HAP-1 (cell line): ENCODE measurements around the gene PLEKHJ1.

Source experiments
- DNase-seq, 2 experiments: peaks; one replicate each; pipeline ENCODE4 v3.0.0-alpha.2; 2016 to 2020; ENCODE audit warnings: low spot score in 2 of 2
- H3K27me3 ChIP-seq: fragments of 250-450 bp; sonication (Bioruptor Pico); 2 replicates; pipeline ENCODE4 v1.5.1; 2020; ENCODE audit warnings: low read depth, mild to moderate bottlenecking, moderate library complexity
- H3K36me3 ChIP-seq: fragments of 250-450 bp; sonication (Bioruptor Pico); replicated peaks from 2 replicates; pipeline ENCODE4 v1.5.1; 2020; ENCODE audit warnings: mild to moderate bottlenecking
- H3K4me1 ChIP-seq: fragments of 250-450 bp; sonication (Bioruptor Pico); 2 replicates; pipeline ENCODE4 v1.5.1; 2020; ENCODE audit warnings: mild to moderate bottlenecking
- H3K4me3 ChIP-seq: fragments of 250-450 bp; sonication (Bioruptor Pico); 2 replicates; pipeline ENCODE4 v1.5.1; 2020; ENCODE audit warnings: mild to moderate bottlenecking, moderate library complexity
- H3K9me3 ChIP-seq: fragments of 250-450 bp; sonication (Bioruptor Pico); 2 replicates; pipeline ENCODE4 v1.5.1; 2020; ENCODE audit warnings: mild to moderate bottlenecking, moderate library complexity
- in situ Hi-C: fragments of 300-500 bp; cut with MboI; formaldehyde crosslinking; loops from 3 replicates; pipeline ENCODE4 v1.14.3; 2020; ENCODE audit warnings: low sequenced_read_pairs, inconsistent platforms, mixed read lengths

PLEKHJ1 gene

DNA sequence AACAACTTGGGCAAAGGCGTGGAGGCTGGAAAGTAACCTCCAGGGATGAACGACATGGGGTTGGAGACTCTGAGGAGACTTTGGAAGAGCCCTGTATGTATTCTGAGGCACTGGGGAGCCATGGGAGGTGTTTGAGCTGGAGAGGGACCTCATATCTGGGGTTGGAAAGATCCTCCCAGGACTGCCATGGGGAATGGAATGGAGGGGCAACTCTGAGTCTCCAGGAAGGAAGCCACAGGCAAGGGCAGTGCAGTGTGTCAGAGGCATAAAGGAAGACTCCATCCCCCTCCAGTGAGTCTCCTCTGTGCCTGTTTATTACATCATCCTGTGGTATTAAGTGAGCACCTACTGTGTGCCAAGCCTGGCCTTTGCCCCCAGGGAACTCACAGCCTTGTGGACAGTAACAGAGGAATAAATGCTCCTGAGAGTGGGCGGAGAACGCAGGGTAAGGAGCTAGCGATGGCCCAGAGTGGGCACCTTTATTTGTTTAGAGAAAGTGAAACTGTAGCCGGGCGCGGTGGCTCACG, 38.1 kb upstream of the PLEKHJ1 start:
- no peaks in the 10 kb centered on the region for H3K9me3 ChIP-seq
- in situ Hi-C loops = loop anchor here (5.0 kb wide), 1 partner anchor 37 kb away; the partner anchor contains the start of genes PLEKHJ1 and SF3A2
- H3K27me3 ChIP-seq = no peaks in the 10 kb centered on the region
- peaks cover 44% of the 10 kb centered on the region for H3K36me3 ChIP-seq
- H3K4me3 ChIP-seq = peak overlapping the region; percentile 99
- DNase-seq = peak in 1 of 2 experiments; percentile 1
- peaks cover 15% of the 10 kb centered on the region for H3K4me1 ChIP-seq

DNA sequence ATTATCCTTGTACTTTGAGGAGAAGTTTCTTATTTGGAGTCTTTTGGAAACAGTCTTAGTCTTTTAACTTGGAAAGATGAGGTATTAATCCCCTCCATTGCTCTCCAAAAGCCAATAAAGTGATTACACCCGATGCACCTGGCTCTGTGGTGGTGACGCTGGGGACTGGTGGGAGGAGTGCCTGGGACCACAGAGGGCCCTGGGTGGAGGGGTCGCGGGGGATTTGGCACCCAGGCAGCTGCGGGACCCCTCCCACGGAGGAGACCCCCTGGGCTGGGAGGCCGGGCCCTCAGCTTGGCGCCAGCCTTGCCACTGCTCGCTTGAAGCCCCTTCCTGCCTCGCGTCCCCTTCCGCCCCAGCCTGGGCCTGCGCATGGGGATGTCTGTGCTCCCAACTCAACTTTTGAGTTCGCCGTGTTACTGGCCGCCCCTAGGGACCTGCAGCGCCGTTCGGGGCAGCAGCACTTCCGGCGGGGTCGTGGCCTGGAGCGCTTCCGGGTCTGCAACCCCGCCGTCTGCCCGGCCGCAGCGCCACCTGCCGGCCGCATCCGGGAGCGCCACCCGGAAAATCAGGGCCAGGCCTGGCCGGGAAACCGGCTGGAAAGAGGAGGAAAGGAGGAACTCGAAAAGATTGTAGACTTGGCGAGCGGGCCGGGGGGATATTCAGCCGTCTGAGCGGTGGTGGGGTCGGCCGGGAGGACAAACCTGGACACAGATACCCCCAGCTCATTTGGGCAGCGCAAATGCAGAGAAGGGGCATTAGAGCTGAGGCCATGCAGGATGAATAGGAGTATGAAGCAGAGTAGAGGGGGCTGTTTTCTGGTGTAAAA, 37.4 kb upstream of the PLEKHJ1 start:
- Histone ChIP-seq H3K4me1 (peaks cover 15% of the 10 kb centered on the region), H3K9me3 (no peaks in the 10 kb centered on the region), H3K36me3 (peaks cover 44% of the 10 kb centered on the region), H3K4me3 (peak overlapping the region; percentile 99), H3K27me3 (no peaks in the 10 kb centered on the region)
- in situ Hi-C loops = loop anchor here (5.0 kb wide), 1 partner anchor 36 kb away; the partner anchor contains the start of genes PLEKHJ1 and SF3A2
- peak; percentile 92 to 96 for DNase-seq

DNA sequence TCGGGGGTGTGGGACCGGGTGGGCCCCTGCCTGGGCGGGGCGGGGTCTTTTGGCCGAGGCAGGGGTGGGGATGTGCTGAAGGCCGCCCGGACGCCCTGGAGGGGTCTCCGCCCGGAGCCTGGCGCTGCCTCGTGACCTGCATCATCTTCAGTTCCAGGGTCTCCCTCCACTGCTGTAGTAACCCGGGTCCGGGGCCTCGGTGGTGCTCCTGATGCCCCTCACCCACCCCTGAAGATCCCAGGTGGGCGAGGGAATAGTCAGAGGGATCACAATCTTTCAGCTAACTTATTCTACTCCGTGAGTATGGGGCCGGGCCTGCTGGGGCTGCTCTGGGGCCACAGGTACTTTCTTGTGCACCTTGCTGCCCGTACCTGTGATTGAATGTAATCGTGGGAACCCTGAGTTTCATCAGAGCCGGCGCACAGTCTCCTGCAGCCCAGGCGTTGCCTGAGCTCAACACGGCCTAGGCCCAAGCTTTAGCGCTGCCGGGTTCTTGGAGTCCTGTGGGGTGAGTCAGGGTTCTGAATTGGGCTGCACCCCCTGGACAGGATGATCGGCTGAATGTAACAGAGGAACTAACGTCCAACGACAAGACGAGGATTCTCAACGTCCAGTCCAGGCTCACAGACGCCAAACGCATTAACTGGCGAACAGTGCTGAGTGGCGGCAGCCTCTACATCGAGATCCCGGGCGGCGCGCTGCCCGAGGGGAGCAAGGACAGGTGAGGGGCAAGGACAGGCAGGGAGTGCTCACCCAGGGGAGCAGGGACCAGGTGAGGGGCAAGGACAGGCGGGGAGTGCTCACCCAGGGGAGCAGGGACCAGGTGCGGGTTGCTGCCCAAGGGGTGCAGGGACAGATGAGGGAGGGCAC, 35.3 kb upstream of the PLEKHJ1 start:
- Histone ChIP-seq H3K4me3 (peak overlapping the region; percentile 99), H3K4me1 (peaks cover 15% of the 10 kb centered on the region), H3K27me3 (no peaks in the 10 kb centered on the region), H3K9me3 (no peaks in the 10 kb centered on the region), H3K36me3 (peaks cover 44% of the 10 kb centered on the region)
- DNase-seq = peak in 1 of 2 experiments; percentile 7
- in situ Hi-C loops = loop anchor here (5.0 kb wide), 1 partner anchor 34 kb away; the partner anchor contains the start of genes PLEKHJ1 and SF3A2

DNA sequence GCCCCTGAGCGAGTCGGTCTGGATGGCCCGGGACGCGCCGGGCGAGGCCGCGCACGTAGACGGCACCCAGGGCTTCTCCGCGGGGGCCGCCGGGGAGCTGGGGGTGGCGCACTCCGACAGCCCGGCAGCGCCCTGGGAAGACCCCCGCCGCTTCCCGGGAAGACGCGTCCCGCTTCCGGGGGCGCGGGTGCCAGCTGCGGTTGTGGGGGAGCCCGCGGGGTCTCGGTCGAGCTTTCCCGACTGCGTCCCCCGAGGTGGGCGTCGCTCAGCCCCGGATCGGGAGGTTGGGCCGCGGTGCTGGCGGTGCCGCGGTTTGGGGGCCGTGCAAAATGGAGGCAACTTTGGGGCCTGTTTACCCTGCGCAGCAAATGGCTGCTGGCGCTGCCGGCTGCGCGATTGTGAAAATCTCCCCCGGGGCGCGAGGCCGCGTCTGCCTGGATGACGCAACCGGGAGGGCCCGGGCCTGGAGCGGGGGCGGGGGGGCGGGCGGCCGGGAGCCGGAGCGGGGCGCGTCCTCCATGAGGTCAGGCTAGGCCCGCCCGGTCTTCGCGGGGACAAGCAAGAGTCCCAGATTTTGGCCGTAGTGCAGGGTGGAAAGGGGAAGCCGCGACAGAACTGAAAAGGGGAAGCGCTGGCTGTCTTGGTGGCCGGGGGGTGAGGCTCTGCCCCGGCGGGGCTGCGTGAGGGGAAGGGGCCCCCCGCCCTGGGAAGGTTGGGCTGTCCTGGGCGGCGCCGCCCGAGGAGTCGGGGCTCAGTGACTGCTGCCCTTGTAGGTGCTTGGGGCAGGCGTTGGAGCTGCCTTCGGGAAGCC, 34.5 kb upstream of the PLEKHJ1 start:
- in situ Hi-C loops = loop anchor here (5.0 kb wide), 1 partner anchor 33 kb away; the partner anchor contains the start of genes PLEKHJ1 and SF3A2
- Histone ChIP-seq H3K9me3 (no peaks in the 10 kb centered on the region), H3K27me3 (no peaks in the 10 kb centered on the region), H3K36me3 (peaks cover 44% of the 10 kb centered on the region), H3K4me3 (peak overlapping the region; percentile 99), H3K4me1 (peaks cover 15% of the 10 kb centered on the region)
- peak; percentile 23 to 70 for DNase-seq

DNA sequence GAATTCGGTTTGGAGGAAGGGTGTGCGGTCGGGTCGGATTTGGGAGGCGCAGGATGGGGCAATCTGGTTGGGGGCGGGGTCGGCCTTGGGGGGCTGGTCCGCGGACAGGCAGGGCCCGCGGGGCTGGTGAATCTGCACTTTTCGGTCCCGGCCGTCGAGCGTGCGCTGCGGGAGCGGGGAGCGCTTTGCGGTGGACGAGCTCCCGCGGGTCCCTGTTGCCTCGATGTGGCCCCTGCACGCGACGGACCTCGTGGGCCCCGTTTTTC, 34.0 kb upstream of the PLEKHJ1 start:
- in situ Hi-C loops = loop anchor here (5.0 kb wide), 1 partner anchor 33 kb away; the partner anchor contains the start of genes PLEKHJ1 and SF3A2
- H3K4me1 ChIP-seq = peaks cover 15% of the 10 kb centered on the region
- no peaks in the 10 kb centered on the region for H3K9me3 ChIP-seq
- no peaks in the 10 kb centered on the region for H3K27me3 ChIP-seq
- peak; percentile 3 to 59 for DNase-seq
- peaks cover 44% of the 10 kb centered on the region for H3K36me3 ChIP-seq
- peak overlapping the region; percentile 99 for H3K4me3 ChIP-seq

DNA sequence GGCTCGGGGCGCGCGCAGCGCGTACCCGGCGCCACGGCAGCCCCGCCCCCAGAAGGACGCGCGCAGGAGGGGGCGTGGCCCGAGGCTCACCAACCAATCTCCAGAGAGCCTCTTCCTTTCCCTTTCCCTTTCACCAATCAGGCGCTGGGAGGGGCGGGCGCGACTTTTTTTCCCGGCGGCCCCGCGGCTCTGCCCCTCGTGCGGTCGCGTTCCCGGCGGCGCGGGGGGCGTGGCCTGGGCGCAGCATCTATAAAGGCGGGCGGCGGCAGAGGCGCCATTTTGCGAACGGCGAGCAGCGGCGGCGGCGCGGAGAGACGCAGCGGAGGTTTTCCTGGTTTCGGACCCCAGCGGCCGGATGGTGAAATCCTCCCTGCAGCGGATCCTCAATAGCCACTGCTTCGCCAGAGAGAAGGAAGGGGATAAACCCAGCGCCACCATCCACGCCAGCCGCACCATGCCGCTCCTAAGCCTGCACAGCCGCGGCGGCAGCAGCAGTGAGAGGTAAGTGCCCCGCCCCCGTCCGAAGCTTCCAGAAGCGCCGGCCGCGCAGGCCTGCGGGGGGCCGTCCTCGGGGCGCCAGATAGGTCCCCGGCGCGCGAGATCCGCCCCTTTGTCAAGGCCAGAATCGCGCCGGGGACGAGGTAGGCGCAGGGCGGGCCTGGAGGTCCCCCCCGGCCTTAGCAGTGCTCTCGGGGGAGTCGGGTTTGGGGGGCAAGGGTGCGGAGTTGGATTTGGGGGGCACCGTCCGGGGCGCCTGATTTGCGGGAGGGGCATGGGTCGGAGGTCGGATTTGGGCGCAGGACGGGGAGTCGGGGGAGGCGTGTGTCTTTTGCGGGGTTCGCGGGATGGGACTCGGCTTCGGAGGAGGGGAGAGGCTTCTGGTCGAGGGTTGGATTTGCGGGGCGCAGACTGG, 33.4 kb upstream of the PLEKHJ1 start:
- Histone ChIP-seq H3K4me1 (peaks cover 15% of the 10 kb centered on the region), H3K4me3 (peak overlapping the region; percentile 99), H3K36me3 (peaks cover 44% of the 10 kb centered on the region), H3K27me3 (no peaks in the 10 kb centered on the region), H3K9me3 (no peaks in the 10 kb centered on the region)
- peak; percentile 95 to 98 for DNase-seq
- in situ Hi-C loops = loop anchor here (5.0 kb wide), 1 partner anchor 32 kb away; the partner anchor contains the start of genes PLEKHJ1 and SF3A2

DNA sequence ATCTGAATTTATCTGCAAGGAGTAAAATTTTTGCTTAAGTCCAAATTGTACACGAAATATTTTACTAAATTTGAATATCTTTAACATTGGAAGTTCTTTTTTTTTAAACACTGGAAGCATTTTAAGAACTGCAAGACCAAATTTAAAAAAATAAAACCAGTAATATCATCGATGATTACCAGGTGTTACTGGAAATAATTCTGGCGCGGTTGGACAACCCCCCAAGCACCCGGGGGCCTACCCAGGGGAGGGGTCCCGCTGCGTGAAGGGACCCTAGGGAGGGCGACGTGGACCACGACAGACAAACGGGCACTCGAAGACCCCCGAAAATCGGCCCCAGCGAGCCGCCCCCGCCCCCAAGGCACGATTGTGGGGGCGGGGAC, 32.7 kb upstream of the PLEKHJ1 start:
- Histone ChIP-seq H3K4me3 (peak overlapping the region; percentile 99), H3K4me1 (peaks cover 15% of the 10 kb centered on the region), H3K36me3 (peaks cover 38% of the 10 kb centered on the region), H3K27me3 (no peaks in the 10 kb centered on the region), H3K9me3 (no peaks in the 10 kb centered on the region)
- no peak for DNase-seq
- in situ Hi-C loops = no loop called here

DNA sequence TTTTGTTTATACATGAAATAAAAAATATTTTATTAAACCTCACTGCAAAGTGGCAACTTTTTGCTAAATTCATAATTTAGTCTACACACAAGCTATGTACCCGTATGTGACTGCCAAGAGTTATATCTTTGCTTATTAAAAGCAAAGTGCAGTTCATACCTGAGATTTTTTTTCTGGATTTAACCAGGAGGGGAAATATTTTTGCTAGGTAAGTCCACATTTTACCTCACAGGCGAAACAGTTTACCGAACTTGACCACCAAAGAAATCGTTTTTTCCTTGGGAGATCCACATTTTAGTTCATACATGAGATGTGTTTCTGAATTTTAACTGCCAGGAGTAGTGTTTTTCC, 32.3 kb upstream of the PLEKHJ1 start:
- peaks cover 37% of the 10 kb centered on the region for H3K36me3 ChIP-seq
- no peaks in the 10 kb centered on the region for H3K27me3 ChIP-seq
- H3K9me3 ChIP-seq = no peaks in the 10 kb centered on the region
- in situ Hi-C loops = no loop called here
- DNase-seq = no peak
- H3K4me1 ChIP-seq = peaks cover 15% of the 10 kb centered on the region
- H3K4me3 ChIP-seq = peak overlapping the region; percentile 99

DNA sequence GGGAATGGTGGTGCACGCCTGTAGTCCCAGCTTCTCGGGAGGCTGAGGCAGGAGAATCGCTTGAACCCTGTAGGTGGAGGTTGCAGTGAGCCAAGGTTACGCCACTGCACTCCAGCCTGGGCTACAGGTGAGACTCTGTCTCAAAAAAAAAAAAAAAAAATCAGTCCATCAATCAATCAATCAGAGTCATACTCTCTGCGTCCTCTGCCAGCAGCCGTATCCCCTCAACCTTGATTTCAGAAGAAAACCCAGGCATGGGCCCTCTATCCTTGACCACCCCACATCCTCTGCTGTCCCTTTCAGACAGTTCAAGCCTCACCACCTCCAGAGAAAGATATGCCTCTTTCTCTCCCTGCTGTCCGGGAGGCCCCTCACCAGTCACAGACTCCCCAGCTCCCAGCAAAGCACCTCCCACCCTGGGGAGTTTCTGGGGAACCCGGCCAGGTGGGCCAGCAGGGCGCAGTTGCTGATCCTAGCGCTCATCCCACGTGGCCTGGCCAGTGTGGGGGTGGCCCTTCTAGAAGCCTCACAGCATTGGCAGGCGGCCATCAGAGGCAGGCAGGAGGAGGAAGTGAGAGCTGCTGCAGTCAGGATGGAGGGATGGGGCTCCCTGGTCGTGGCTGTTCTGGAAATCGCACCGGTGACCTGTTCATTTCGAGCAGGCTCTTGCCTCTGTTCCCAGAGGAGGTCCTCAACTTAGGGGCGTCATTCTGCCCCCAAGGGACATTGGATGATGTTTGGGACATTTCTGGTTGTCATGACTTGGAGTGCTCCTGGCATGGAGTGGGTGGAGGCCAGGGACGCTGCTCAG, 30.3 kb upstream of the PLEKHJ1 start:
- DNase-seq = no peak
- Histone ChIP-seq H3K36me3 (peaks cover 16% of the 10 kb centered on the region), H3K9me3 (no peaks in the 10 kb centered on the region), H3K4me3 (no peak overlapping the region), H3K27me3 (no peaks in the 10 kb centered on the region), H3K4me1 (no peaks in the 10 kb centered on the region; the same call in 1 of the 2 replicates)
- in situ Hi-C loops = no loop called here

DNA sequence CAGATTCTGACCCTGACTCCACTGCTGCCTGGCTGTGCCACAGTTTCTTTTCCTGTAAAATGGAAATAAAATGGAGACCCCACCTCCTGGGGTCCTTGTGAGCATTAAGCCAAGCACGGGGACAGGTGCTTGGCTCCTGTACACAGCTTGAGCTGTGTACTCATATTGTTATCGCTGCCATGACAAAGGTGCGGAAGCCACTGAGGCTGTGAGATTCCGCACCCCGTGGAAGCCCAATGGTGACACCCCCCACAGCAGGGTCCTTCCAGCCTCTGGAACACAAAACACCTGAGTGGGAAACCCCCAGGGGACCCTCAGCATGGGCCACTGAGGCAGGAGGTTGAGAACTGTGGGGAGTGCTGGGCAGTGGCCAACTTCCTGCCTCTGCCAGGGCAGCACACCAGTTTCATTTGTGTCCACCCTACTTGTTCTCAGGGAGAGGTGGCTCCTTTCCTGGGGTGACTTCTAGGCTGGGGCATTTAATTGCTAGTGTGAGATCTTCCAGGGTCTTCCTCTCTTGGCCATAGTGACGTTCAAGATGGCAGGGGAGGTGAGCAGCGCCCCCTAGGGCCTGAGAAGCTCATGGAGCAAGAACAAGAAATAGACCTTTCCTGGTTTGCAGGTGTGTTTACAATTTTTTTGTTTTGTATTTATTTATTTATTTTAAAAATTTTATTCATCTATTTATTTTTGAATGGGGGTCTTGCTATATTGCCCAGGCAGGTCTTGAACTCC, 25.5 kb upstream of the PLEKHJ1 start:
- no peaks in the 10 kb centered on the region for H3K36me3 ChIP-seq
- no peak overlapping the region for H3K4me3 ChIP-seq
- no peaks in the 10 kb centered on the region for H3K27me3 ChIP-seq
- no peaks in the 10 kb centered on the region for H3K4me1 ChIP-seq
- in situ Hi-C loops = no loop called here
- no peaks in the 10 kb centered on the region for H3K9me3 ChIP-seq
- peak in 1 of 2 experiments; percentile 68 for DNase-seq

DNA sequence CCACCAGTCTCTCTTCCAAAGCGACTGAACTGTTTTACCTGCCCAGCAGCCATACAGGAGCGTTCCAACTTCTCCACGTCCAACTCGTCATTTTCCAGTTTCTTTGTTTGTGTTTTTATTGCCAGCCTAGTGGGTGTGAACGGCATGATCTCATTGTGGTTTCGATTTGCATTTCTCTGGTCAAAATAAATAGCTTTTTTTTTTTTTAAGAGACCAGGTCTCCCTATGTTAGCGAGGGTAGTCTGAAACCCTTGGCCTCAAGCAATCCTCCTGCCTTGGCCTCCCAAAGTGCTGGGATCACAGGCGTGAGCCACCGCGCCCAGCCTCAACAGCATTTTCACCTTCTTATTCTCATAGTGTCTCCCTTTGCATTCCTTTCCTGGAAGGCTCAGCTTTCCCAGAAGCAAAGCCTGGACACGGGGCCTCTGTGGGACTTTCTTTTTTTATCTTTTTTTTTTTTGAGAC, 24.2 kb upstream of the PLEKHJ1 start:
- Histone ChIP-seq H3K4me3 (no peak overlapping the region), H3K36me3 (no peaks in the 10 kb centered on the region), H3K9me3 (no peaks in the 10 kb centered on the region), H3K4me1 (no peaks in the 10 kb centered on the region), H3K27me3 (no peaks in the 10 kb centered on the region)
- in situ Hi-C loops = no loop called here
- DNase-seq = no peak
